Fibroblast of lung (primary cell): ENCODE results near the gene PXYLP1. TPM values are rescaled to one million over a fixed set of nuclear protein-coding genes. Genes with fewer than 3 reads are reported as not detected.

Source experiments
- DNase-seq, 2 donors: peaks; one replicate each; pipeline versions ENCODE4 v3.0.0 to v3.0.0-alpha.2; 2010; ENCODE audit warnings: low read depth in 2 of 2
- H2AFZ ChIP-seq: 2 replicates; pipeline ENCODE4 v1.5.1; 2012; ENCODE audit warnings: low read length, control low read depth, inconsistent platforms
- H3K27ac ChIP-seq: 2 replicates; pipeline ENCODE4 v1.5.1; 2011; ENCODE audit warnings: low read length, control low read depth; ENCODE audit not compliant: insufficient read depth
- H3K27me3 ChIP-seq: 2 replicates; pipeline ENCODE4 v1.5.1; 2011; ENCODE audit warnings: mild to moderate bottlenecking, low read length; ENCODE audit not compliant: control insufficient read depth, insufficient read depth
- H3K36me3 ChIP-seq: 2 replicates; pipeline ENCODE4 v1.5.1; 2011; ENCODE audit warnings: low read length; ENCODE audit not compliant: control insufficient read depth, insufficient read depth
- H3K4me1 ChIP-seq: 2 replicates; pipeline ENCODE4 v1.5.1; 2011; ENCODE audit warnings: low read length; ENCODE audit not compliant: control insufficient read depth, insufficient read depth; ENCODE audit errors: extremely low read depth
- H3K4me2 ChIP-seq: 2 replicates; pipeline ENCODE4 v1.5.1; 2011; ENCODE audit warnings: low read length, control low read depth; ENCODE audit not compliant: insufficient read depth; ENCODE audit errors: extremely low read depth
- H3K4me3 ChIP-seq, 4 experiments: fragments of 200-600 bp in 1 of 4; sonication (generic) in 1 of 4; replicated peaks in 1 of 4; 2 replicates each; pipeline ENCODE4 v1.5.1; 2011 to 2016; ENCODE audit warnings: low read length in 4 of 4, low read depth in 3 of 4, mild to moderate bottlenecking in 3 of 4, control low read depth in 2 of 4, inconsistent platforms in 1 of 4, mixed read lengths in 1 of 4; ENCODE audit not compliant: insufficient read depth in 1 of 4; ENCODE audit errors: control extremely low read depth in 1 of 4
- H3K79me2 ChIP-seq: 2 replicates; pipeline ENCODE4 v1.5.1; 2012; ENCODE audit warnings: mild to moderate bottlenecking, low read length, inconsistent platforms; ENCODE audit not compliant: control insufficient read depth, insufficient read depth
- H3K9ac ChIP-seq: 2 replicates; pipeline ENCODE4 v1.5.1; 2011; ENCODE audit warnings: mild to moderate bottlenecking, low read length, control low read depth; ENCODE audit not compliant: insufficient read depth
- H3K9me3 ChIP-seq: 2 replicates; pipeline ENCODE4 v1.5.1; 2012; ENCODE audit warnings: low read depth, low read length; ENCODE audit not compliant: control insufficient read depth, insufficient read depth
- H4K20me1 ChIP-seq: 2 replicates; pipeline ENCODE4 v1.5.1; 2011; ENCODE audit warnings: low read length; ENCODE audit not compliant: control insufficient read depth, insufficient read depth; ENCODE audit errors: extremely low read depth
- EZH2 ChIP-seq: IDR thresholded peaks from 2 replicates; pipeline ENCODE4 v1.5.1; 2012; ENCODE audit warnings: low read length, control low read depth, mild to moderate bottlenecking; ENCODE audit errors: missing control alignments
- polyA plus RNA-seq, 2 donors: library from polyadenylated mRNA; depleted of rRNA in 1 of 2; stranded (reverse) in 1 of 2; unstranded in 1 of 2; fragments of >200 nt; gene quantifications; 2 replicates each; pipeline ENCODE4 v1.2.1, GENCODE V29; 2011 to 2012; ENCODE audit warnings: missing spikeins in 1 of 2
- total RNA-seq: library from RNA; depleted of rRNA; stranded (reverse); fragments of >200 nt; gene quantifications from 2 replicates; pipeline ENCODE4 v1.2.1, GENCODE V29; 2014
- TF ChIP-seq, protein P1 (sequence below), 2 donors: IDR thresholded peaks in 1 of 2; conservative IDR thresholded peaks in 1 of 2; 1 replicate in 1 of 2; 2 replicates in 1 of 2; pipeline ENCODE4 v1.5.1; 2011 to 2012; ENCODE audit warnings: low read length in 2 of 2, control low read depth in 1 of 2, inconsistent platforms in 1 of 2, low read depth in 1 of 2, mild to moderate bottlenecking in 1 of 2

PXYLP1 gene
- total and polyA plus RNA-seq, 2 donors (not counting 1 experiment from before 2014, with no cell fraction given): 5.1 to 7.0 TPM

DNA sequence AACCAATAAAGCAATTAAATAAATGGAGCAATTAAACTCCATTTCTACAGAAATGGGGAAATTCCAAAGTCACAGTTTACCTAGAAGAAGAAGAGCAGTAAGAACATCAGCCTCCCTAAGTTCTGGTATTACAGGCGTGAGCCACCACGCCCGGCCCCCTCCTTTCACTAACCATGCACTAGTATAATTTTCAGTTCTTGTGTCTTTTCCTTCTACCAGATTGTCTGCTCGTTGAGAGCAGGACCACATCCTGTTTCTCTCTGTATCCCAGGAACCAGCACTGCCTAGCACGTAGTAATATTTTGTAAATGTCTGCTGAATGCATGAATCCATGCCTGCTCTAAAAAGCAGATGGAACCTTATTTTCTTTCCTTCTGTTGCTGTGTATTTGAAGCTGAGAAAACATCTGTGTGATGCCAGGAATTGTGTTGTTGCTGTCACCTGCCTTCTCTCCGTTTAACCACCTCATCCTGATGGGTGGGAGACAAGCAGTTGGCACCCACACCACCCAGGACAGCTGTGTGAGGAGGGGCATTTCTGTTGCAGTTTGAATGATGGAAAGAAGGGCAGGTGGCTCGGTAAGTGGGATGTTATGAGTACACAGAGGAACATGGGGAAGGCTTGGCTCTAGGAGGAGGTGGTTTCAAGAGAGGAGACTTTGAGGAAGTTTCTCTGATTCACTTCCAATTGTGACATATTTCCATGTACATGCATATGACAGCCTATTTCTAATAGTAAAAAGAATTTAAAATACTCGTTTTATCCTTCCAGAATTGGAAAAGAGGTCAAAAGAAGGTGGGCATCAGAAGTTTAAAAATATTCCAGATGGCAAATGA, 30.1 kb downstream of the PXYLP1 start:
- H3K27ac ChIP-seq: no peak overlapping the region
- TF ChIP-seq, protein P1, sequence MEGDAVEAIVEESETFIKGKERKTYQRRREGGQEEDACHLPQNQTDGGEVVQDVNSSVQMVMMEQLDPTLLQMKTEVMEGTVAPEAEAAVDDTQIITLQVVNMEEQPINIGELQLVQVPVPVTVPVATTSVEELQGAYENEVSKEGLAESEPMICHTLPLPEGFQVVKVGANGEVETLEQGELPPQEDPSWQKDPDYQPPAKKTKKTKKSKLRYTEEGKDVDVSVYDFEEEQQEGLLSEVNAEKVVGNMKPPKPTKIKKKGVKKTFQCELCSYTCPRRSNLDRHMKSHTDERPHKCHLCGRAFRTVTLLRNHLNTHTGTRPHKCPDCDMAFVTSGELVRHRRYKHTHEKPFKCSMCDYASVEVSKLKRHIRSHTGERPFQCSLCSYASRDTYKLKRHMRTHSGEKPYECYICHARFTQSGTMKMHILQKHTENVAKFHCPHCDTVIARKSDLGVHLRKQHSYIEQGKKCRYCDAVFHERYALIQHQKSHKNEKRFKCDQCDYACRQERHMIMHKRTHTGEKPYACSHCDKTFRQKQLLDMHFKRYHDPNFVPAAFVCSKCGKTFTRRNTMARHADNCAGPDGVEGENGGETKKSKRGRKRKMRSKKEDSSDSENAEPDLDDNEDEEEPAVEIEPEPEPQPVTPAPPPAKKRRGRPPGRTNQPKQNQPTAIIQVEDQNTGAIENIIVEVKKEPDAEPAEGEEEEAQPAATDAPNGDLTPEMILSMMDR (conservative IDR thresholded peaks at IDR 0.05 in 1 of 2, IDR thresholded peaks at IDR 0.05 in 1 of 2; ENCODE audit: low read depth in 1 of 2, low read length in 2 of 2): no peak
- no peak for TF ChIP-seq EZH2

DNA sequence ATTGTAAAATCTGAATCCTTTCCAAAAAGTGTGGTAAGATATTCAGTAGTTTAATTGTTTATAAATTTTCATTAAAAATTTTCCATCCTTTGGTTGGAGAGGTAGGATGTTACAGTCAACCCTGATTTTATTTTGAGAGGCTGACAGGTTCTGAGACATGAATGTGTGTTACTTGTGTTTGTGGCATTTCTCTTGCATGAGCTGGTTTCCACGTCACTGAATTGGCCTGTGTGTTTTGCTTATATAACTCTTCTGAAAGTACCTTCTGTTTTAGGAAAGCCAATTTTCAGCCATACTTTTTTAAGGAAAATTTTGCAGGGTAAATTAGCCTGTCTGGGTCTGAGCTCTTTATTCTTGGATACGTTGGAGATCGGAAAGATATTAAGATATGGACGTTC, 30.7 kb downstream of the PXYLP1 start:
- DNase-seq: peak; percentile 65 to 88
- TF ChIP-seq, protein P1 (conservative IDR thresholded peaks at IDR 0.05 in 1 of 2, IDR thresholded peaks at IDR 0.05 in 1 of 2; ENCODE audit: low read depth in 1 of 2, low read length in 2 of 2): no peak
- no peak for TF ChIP-seq EZH2
- Histone ChIP-seq H3K9ac (no peak overlapping the region), H3K36me3 (no peaks in the 10 kb centered on the region), H3K79me2 (no peaks in the 10 kb centered on the region), H3K4me3 (no peak overlapping the region), H3K4me2 (no peak overlapping the region), H3K9me3 (no peaks in the 10 kb centered on the region), H3K27me3 (no peaks in the 10 kb centered on the region), H3K4me1 (no peaks in the 10 kb centered on the region), H2AFZ (no peak overlapping the region), H3K27ac (no peak overlapping the region), H4K20me1 (no peaks in the 10 kb centered on the region)

More for the DNA sequence above, 30.1 kb downstream of the PXYLP1 start:
- Histone ChIP-seq H3K4me2 (no peak overlapping the region), H3K9me3 (no peaks in the 10 kb centered on the region), H2AFZ (no peak overlapping the region), H3K27me3 (no peaks in the 10 kb centered on the region), H3K9ac (no peak overlapping the region), H3K36me3 (no peaks in the 10 kb centered on the region), H4K20me1 (no peaks in the 10 kb centered on the region), H3K79me2 (no peaks in the 10 kb centered on the region), H3K4me3 (no peak overlapping the region), H3K4me1 (no peaks in the 10 kb centered on the region)
- no peak for DNase-seq

DNA sequence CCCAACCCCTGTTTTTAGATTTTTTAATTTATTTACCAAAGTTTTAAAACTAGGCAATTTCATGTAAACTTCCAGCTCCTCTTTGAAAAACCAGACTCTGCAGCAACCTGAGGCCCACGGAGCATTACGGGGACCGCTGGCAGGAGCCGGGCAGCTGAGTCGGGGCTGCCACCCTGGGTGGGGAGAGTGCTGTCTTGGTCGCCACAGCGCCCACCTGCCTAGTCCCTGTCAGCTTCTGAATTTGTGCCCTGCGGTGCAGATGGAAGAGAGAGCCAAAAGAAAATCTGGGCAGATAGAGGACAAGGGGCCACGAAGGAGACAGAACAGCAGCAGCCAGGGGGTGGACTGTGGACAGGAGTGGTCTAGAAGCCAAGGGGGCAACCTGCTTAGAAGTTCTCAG, 34.6 kb downstream of the PXYLP1 start:
- H3K27me3 ChIP-seq: no peaks in the 10 kb centered on the region
- no peaks in the 10 kb centered on the region for H3K79me2 ChIP-seq
- H3K4me3 ChIP-seq: no peak overlapping the region
- H3K36me3 ChIP-seq: no peaks in the 10 kb centered on the region
- no peak overlapping the region for H2AFZ ChIP-seq
- no peak overlapping the region for H3K27ac ChIP-seq
- no peaks in the 10 kb centered on the region for H3K4me1 ChIP-seq
- no peak for DNase-seq
- H3K4me2 ChIP-seq: no peak overlapping the region
- no peaks in the 10 kb centered on the region for H4K20me1 ChIP-seq
- H3K9ac ChIP-seq: no peak overlapping the region
- H3K9me3 ChIP-seq: no peaks in the 10 kb centered on the region
- TF ChIP-seq EZH2: no peak
